HS-5 (cell line): ENCODE data around the gene ERICH6.
A peak's percentile ranks its signal among the peaks of the same experiment; 100 is the strongest.

Source experiments
- DNase-seq: peaks from one replicate; pipeline ENCODE4 v3.0.0-alpha.2; 2012; ENCODE audit warnings: low read depth

The ERICH6 gene

DNA sequence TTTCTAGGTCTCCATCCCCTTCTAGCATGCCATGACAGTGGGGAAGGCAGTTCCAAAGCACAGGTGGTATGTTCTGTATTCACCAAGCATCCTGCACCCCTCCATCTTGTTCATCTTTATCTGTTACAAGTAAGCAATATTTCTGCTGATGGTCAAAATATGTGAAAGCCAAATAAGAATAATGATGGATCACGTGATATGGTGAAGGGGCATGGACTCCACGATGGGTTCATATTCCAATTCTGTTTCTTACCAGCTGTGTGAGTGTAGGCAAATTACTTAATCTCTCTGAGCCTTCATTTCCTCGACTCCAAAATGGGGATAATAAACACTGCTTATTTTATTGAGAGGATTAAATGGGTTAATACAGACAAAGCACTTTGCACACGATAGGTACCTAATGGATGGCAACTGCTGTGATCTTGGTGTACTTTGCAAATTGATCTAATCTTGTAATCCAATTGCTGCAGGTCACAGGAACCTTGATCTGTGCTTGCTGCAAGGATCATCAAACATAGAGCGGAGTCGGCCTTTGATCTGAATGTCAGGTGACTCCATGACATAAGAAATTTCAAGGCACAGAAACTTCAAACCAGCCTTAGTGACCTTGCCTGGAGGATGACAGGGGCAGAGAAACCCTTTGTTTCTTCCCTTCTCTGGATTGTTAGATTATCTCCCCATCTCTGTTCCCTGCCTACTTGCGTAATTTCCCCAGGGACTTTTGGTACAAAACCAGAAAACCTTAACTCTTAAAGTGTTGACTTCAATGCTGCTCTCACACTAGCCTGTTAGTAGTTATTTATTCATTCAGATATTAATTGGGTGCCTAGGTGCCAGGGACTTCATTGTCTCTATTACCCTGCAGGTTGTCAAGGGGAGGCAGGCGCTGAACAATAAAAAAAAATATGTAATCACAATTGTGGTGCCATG is 33.4 kb upstream of the ERICH6 start:
- no peak for DNase-seq

DNA sequence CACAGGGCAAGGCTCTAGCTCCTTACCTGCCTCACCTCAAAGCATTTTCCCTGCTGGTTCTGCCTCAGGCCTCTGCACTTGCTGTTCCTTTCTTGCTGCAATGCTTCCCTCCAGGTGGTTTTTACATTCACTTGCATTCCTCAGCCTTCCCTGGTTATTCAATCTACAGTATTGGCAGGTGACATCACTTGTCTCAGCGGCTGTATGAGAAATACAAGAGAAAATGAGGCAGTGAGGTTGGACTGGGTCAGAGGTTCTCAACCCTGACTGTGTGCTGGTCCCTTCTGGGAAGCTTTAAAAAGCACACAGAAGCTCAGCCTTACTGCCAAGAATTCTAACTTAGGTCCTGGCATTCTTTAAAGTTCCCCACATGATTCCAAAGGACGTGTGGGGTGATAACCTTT is 32.6 kb upstream of the ERICH6 start:
- DNase-seq, result no peak

DNA sequence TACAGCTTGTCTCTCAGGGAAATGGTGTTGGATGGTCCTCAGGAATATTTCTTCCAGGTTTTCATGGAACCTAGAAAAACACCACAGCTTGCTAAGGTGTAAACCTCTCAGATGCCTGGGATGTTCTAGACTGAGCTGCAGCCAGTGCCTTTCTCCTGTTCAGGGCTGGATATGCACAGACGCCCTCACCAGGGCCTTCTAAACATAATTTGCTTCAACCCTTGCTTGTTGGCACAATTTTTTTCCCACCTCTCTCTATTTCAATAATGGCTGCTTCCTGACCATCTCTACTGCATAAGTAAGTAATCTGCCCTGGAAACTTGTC is 31.0 kb upstream of the ERICH6 start:
- DNase-seq, result no peak

DNA sequence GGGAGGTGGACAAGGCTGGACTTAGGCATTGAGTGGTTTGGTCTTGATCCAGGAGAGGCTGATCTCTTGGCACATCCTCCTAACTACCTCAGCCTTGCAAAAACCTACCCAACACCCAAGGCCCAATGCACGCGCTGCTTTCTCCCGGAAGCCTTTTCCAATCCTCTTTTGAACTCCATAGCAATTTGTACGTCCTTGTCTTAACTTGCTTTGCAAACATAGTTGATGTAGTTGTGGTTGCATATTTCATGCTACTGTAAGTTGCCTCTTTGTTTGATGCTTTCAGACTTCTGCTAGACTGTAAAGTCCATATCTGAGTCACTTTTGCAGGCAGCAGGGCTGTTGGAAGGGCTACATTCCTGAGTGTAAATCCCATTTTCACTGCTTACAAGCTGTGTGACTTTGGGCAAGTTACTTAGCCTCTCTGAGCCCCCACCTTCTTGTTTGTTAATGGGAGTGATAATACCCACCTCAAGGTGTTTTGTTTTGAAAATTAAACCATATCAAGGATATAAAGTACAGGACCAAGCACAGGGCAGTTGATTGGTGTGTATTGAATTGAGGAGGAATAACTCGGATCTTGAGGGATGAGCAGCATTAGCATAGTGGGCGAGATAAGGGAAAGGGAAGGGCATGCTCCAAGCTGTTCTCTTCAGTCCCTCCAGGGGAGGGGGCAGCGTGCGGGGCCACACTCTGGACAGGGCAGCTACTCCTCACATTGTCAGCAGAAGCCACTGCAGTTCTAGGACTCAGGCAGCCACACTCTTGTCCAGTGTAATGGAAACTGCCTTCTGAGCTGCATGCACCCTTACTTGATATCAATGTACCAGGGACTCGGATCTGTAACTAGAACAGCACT is 30.4 kb upstream of the ERICH6 start:
- no peak for DNase-seq

DNA sequence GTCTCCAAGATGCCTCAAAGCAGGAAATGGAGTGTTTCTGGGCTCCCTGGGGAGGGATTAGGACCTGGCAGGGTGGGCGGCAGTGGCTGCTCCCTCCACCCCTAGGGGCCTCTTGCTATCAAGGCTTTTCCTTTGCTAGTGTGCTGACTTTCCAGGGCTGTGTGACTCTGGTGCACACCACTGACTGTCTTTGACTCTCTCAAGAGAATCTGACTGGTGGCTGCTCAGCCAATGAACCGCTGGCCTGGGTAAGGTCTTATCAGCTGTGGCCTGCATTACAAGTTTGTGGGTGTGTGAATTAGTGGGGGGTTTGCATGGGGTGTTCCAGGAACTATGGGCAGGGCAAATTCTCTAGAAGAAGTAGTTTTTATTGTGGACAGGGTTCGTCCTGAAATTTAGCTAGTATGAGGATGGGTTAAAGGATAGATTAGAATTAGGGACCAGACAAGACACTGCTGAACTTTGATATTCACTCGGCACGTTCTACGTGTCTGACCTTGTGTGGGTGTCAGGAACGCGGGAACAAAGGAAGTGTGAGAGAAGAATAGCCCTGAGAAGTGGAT is 29.7 kb upstream of the ERICH6 start:
- no peak for DNase-seq

DNA sequence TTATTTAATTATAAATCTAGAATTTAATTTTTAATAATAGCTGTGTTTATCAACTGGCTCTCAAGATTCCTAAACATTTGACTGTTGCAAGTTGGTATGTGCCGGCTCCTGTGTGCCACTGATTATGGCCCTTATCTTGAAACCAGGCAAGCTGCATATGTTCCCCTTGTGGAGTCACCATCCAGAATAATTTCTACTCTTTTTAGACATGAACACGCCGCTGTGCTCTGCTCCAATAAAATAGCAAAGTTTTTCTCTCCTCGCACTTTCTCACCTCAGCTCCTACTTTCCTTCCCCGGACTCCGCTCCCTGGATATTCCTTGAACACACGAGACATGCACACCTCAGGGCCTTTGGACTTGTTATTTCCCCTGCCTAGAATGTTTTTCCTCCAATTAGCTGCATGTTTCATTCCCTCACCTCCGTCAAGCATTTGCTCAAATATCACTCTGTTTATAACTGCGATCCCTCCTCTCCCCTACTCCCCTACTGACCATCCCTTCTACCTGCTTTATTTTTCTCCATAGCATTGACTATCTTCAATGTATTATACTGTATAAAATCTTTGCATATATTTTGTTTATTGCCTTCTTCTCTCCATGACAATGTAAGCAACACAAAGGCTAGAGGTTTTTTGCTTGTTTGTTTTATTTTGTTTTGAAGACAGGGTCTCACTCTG is 26.1 kb upstream of the ERICH6 start:
- DNase-seq, result no peak

DNA sequence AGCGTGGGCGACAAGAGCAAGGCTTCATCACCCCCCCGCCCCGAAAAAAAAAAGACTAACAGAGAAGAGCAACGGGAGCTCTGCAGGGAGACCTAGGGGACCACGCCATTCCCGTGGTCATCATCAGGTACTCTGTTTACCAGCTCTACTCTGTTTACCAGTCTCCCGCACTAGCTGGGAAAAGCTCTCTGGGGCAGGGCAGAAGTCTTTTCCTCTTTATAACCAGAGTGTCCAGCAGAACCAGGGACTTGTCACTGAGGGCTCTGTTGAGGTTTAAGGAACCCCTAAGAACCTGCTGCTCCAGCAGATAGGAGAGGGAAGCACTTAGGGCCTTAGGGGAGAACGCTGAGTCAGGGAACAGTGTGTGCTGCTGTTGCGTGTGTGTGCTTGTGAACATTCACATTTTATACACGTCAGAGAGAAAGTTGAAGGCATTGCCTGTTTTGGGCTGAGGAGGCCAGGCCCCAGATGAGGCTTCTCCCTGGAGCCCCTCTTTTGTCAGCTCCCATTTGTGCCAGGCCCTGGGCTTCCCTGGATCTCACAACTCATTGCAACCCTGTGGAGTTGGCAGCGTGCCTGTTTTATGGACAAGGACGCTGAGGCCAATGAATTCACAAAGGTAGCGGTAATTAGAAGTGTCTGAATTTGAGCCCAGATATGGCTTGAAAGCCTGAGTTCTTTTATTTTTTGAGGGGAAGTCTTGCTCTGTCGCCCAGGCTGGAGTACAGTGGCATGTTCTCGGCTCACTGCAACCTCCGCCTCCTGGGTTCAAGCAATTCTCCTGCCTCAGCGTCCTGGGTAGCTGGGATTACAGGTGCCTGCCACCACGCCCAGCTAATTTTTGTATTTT is 24.2 kb upstream of the ERICH6 start:
- DNase-seq, result no peak

DNA sequence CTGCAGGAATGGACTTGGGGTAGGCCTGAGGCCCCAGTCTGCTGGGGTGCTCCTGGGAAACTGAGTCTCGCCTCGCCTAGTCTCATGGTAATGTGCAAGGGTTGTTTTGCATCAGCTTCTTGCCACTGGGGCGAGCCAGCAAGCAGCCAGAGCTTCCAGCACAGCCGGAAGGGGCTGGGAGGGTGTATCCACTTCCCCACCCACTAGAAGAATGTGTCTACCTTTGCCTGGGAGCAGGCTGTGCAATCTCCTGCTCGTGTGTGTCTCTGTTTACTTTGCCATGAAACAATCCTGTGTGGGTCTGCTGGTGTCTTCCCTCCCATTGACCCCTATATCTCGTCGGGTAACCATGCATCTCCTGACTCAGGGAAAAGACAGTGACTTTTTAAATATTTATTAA is 21.8 kb upstream of the ERICH6 start:
- DNase-seq, result no peak

DNA sequence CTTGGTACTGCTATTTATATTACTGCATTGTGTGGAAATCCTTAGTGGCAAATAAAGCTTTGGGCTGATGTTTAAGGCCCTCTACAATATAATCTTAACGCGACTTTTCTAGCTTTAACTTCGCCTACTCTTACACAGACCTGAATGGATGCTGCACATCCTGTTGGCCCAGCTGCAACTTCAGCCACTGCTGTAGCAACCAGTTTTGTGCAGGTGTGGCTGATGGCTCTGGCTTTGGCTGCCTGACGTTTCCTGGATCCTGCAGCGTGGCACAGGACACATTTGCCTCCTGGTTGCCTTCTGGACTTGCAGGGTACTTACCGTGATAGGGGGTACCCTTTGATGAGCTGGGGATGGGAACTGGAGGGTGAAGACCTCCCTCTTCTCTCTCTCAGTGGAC is 20.2 kb upstream of the ERICH6 start:
- no peak for DNase-seq

DNA sequence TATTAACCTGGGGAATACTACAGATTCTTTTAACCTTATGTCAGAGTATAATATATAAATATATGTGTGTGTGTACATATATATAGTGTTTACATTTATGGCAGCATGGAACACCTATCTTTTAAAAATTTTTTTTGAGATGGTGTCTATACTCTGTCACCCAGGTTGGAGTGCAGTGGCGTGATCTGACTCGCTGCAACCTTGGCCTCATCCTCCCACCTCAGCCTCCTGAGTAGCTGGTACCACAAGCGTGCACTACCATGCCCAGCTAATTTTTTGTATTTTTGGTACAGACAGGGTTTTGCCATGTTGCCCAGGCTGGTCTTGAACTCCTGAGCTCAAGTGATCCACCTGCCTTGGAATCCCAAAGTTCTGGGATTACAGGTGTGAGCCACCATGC is 18.5 kb upstream of the ERICH6 start:
- no peak for DNase-seq

DNA sequence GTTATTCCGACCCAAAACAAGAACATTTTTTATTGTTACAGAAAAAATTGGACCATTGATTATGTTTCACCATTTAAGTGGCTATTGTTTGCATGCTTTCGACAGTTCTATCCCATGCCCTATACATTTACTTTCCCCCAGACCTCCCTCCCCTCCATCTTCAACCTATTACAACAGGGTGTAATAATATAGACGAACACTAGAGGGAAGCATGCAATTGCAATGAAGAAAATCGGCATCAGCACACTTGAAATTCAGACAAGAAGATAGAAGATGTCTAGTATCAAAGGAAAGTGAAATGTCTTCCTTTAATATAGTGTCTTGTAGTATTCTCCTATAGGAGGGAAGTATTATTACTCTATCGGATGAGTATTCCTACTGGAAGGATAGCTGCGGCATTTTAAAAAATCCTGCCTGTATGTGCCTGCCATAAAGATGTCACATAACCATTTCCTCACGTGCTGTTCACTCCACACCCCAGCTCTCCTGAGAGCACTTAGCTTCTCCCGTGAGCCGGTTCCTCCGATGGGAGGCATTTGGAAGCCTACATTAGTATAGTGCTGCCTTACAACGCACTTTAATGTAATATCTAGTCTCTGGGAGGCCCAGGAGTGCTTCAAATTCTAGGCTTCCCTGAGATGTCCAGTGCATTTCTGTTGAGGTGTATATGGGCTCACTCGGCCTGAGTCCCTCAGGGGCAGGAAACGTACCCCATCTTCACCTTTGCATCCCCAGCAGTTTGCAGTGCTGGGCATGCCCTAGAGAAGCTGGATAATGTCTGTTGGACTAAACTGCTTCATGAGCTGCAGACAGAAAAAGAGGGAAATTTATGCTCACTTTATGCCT is 17.8 kb upstream of the ERICH6 start:
- DNase-seq, result no peak

DNA sequence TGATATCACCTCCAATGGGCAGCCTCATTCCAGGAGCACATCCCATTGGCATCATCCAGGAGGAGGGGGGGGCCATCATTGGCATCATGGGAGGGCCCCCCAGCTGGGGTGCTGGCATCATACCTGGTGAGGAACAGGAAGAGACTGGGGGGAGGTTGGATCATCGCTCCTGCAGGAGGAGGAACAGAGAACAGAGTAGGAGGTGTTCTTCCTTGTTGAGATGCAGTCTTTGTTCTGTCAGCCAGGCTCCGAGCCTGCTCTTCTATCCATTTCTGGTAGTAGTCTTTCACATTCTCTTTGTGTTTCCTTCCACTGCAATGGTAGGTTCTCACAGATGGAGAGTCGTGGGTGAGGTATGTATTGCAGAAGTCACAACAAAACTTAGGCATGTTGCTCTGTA is 16.7 kb upstream of the ERICH6 start:
- DNase-seq, result no peak

DNA sequence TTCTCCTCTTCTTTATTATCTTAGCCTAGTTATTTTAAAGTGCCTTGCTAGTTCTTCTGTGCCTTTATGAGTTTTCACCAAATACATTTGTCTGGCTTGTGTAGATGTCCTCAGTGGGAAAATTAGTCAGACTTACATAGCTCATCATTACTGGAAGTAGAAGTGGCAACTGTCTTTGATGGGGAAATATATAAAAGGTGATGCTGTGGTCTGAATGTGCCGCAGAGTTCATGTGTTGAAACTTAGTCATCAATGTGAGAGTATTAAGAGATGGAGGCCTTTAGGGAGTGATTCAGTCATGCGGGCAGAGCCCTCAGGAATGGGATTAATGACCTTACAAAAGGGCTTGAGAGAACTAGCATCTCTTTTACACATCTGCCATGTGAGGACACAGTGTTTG is 6.4 kb upstream of the ERICH6 start:
- peak; percentile 58 for DNase-seq

DNA sequence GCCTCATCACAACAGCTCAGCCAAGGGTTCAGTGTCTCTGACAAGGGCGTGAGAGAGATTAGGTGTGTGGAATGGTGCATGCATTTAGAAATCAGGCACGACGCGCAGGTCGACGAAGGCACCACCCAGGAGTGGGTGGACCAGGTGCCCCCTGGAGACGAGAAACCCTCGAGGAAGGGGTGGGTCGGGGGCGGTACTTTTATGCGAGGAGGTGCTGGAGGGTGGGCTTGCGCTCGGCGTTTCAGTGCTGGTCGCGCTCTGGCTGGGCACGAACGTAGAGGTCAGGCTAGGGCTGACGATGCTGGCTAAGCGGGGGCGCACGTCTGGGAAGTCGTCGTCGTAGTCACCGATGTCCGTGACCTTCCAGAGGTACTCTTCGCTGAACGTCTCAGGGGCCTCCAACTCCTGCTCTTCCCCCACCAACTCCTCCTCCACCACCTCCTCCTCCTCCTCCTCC is 393 bp downstream of the ERICH6 start:
- DNase-seq, result no peak

DNA sequence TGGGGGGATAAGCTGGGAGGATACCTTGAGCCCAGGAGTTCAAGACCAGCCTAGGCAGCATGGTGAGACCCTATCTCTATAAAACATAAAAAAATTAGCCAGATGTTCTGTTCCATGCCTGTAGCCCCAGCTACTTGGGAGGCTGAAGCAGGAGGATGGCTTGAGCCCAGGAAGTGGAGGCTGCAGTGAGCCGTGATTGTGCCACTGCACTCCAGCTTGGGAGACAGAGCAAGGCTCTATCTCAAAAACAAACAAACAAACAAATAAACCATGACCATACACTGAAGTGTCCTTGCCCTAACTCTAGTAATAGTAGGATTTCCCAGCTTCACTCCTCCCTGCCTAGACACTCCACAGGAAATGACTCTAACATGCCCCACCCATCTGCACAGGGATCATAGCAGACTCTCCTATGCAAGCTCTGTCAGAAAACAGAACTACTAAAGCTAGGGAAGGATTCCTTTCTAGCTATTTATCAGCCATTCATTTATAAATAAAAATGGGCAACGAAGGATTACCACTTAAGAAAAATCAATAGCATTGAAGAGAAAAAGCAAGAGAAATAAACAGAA is 4.6 kb downstream of the ERICH6 start:
- DNase-seq, result no peak

DNA sequence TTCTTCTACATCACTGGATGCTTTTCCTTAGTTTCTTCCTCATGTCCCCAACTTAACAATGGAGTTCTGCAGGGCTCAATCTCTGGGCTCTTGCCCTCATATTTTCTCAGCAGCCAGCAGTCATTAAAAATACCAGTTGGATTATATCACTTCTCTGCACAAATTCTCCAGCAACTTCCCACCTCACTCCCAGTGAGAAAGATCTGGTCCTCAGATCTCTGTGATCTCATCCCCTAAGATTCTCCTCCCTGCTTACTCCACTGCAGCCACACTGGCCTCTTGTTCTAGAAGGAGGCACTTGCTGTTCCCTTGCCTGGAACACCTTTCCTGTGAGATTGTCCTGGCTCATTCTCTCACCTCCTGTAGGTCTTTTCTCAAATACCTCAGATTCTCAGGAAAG is 6.1 kb downstream of the ERICH6 start:
- DNase-seq, result no peak

DNA sequence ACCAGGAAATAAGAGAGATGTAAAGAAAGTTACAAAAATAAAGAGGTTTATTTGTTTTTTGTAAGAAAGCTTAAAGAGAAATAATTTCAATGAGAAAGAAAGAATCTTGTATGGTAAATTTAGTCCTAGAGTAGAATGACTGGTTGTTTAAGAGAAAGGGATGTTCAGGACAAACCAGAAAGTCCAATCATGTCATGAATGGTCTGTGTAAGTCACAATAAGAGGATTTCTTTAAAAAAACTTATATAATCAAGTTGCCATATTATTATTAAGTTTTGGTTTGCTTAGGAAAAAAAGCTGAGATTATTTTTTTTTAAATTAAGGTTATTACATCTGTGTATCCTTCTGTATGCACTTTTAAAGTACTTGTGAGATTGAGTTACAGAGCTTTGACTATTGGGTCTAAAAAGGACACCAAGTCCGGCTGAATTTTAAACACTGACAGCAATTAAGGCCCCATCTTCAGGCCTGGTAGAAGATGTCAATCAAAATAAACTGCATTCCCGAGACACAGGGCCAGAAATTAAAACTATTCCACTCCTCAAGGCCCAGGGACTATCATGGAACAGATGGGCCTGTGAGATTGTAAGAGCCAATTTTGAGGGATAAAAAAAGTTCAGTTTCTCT is 12.2 kb downstream of the ERICH6 start:
- no peak for DNase-seq

DNA sequence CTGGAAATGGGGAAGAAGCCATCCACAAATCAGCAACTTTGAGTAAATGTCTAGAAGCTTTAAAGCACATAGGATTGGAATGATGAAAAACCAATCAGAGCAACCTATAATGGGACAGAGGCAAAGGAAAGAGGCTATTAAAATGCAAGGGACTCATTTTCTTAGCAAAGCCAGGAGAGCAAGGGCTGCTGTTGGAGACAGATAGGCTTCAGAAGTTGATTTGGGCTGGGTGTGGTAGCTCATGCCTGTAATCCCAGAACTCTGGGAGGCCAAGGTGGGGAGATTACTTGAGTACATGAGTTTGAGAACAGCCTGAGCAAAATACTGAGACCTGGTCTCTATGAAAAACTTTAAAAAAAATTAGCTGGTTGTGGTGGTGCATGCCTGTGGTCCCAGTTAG is 16.1 kb downstream of the ERICH6 start:
- DNase-seq, result no peak

DNA sequence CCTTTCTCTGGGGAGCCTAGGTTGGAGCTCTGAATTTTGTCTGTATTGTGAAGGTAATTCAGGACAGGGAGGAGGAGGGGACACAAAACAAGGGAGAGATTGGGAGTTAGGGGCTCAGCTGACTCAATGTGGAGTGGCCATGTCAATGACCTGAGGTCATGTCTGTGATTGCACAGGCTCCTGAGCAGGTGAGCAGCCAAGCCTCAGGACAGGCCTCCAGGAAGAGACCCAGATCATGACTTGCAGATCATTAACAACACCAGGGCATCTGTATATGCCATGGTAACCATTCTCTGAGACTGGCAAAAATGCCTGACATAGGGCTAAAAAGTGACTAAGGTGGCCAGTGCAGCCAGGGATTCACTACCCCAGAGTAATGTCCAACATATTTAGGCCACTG is 20.9 kb downstream of the ERICH6 start:
- DNase-seq, result no peak

DNA sequence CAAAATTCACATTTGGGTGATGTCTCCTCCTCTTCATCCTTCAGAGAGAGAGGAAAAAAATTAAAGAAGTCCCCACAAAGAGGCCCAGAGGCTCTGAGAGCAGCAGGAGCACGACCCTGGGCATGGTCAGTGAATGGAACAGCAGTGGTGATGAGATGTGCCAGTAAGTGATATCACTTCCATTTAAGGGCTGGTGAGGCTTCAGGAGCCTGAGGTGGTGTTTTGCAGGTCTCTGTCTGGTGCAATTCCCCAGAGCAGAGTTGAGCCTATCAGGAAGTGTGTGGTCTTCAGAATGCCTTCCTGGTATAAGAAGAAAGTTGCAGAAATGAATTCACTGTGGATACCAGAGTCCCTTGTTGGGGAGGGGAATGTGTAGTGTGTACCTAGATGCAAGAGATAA is 21.4 kb downstream of the ERICH6 start:
- DNase-seq, result no peak
